ENCODE results near the gene DGAT2L6. TPM values are rescaled to one million over a fixed set of nuclear protein-coding genes. Genes with fewer than 3 reads are reported as not detected.
"Not testable (repeated sequence)": the region's sequence is repeated elsewhere in the genome, so short reads cannot be mapped to it uniquely, and the experiment has no call there.

The DGAT2L6 gene
- total and polyA plus RNA-seq, 2 experiments from 2014 or later = not detected

DNA sequence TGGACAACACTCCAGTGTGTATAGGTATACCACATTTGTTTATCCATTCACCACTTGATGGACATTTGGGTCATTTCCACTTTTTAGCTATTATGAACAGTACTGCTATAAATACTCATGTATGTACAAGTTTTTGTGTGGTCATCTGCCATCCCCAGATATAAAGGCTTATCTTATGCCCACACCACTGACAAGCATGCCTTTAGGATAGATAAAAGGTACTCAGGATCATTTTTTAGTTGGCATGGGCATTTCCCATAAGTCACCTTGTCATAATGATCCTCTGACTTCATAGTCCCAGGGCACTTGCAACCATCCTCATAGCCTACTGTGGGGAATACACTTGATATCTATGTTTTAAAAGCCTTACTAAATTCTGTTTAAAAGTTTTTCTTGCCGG, 63.5 kb downstream of the DGAT2L6 start:
- Histone ChIP-seq H4K20me1 (replicated peaks; ENCODE audit: insufficient read depth) (no peaks in the 10 kb centered on the region), H3K27me3 (ENCODE audit: insufficient read depth) (no peaks in the 10 kb centered on the region), H3K4me2 (no peak overlapping the region), H3K4me1 (ENCODE audit: insufficient read depth) (no peaks in the 10 kb centered on the region), H3K27ac (ENCODE audit: low read depth) (no peak overlapping the region), H3K9me2 (ENCODE audit: insufficient read depth) (no peaks in the 10 kb centered on the region), H2AFZ (no peak overlapping the region), H3F3A (replicated peaks; ENCODE audit: low read depth) (no peaks in the 10 kb centered on the region), H3K4me3 (no peak overlapping the region), H3K79me2 (replicated peaks; ENCODE audit: insufficient read depth) (no peaks in the 10 kb centered on the region), H3K36me3 (ENCODE audit: insufficient read depth) (no peaks in the 10 kb centered on the region)
- no peaks in the 10 kb centered on the region for H3K27me3 Mint-ChIP-seq (ENCODE audit: insufficient read depth, low read depth, poor library complexity)
- DNase-seq (ENCODE audit: low spot score) (no peak), ATAC-seq (no peak)
- H3K4me3 Mint-ChIP-seq = no peak overlapping the region
- H3K4me1 Mint-ChIP-seq = peaks cover 12% of the 10 kb centered on the region
- H3K27ac Mint-ChIP-seq = no peak overlapping the region
- H3K36me3 Mint-ChIP-seq (ENCODE audit: low read depth) = no peaks in the 10 kb centered on the region
- no peaks in the 10 kb centered on the region for H3K9me3 Mint-ChIP-seq
- TF ChIP-seq CREB1 (CRISPR knock-in tag; IDR thresholded peaks at IDR 0.05; ENCODE audit: low read depth) (no peak), STAT1 (IDR thresholded peaks at IDR 0.05; ENCODE audit: unreplicated experiment) (no peak), ZNF114 (CRISPR knock-in tag; IDR thresholded peaks at IDR 0.05) (no peak), EZH2phosphoT487 (IDR thresholded peaks at IDR 0.05; ENCODE audit: unreplicated experiment) (no peak)

DNA sequence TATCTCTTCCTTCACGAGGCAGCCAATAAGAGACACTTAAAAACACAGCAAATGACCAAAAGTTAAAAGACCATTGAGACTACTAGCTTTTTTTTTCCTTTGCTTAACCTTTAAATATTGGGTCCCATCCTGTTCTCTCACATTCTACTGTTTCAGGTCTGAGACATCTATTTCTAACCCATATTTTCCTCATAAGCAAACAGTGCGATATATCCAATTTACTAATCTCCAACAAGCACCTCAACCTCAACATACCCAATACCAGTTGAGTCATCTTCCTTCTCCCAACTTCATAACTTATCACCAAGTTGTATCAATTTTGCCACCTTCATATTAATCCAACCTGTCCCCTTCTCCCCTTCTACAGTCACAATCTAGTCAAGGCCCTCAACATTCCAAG, 64.2 kb downstream of the DGAT2L6 start:
- DNase-seq (ENCODE audit: low spot score) (no peak), ATAC-seq (no peak)
- Histone ChIP-seq H4K20me1 (replicated peaks; ENCODE audit: insufficient read depth) (no peaks in the 10 kb centered on the region), H3K9me2 (ENCODE audit: insufficient read depth) (no peaks in the 10 kb centered on the region), H3K79me2 (replicated peaks; ENCODE audit: insufficient read depth) (no peaks in the 10 kb centered on the region), H3K27me3 (ENCODE audit: insufficient read depth) (no peaks in the 10 kb centered on the region), H3K36me3 (ENCODE audit: insufficient read depth) (no peaks in the 10 kb centered on the region), H2AFZ (no peak overlapping the region), H3K4me2 (no peak overlapping the region), H3K4me3 (no peak overlapping the region), H3K27ac (ENCODE audit: low read depth) (no peak overlapping the region), H3K4me1 (ENCODE audit: insufficient read depth) (no peaks in the 10 kb centered on the region), H3F3A (replicated peaks; ENCODE audit: low read depth) (no peaks in the 10 kb centered on the region)
- TF ChIP-seq POLR2AphosphoS5 (IDR thresholded peaks at IDR 0.05; ENCODE audit: low read depth) (no peak), EZH2 (IDR thresholded peaks at IDR 0.05; ENCODE audit: low read depth, unreplicated experiment) (no peak), ZNF462 (CRISPR knock-in tag; IDR thresholded peaks at IDR 0.05) (no peak)
- H3K4me1 Mint-ChIP-seq = peaks cover 12% of the 10 kb centered on the region
- no peaks in the 10 kb centered on the region for H3K9me3 Mint-ChIP-seq
- H3K27ac Mint-ChIP-seq = no peak overlapping the region
- H3K4me3 Mint-ChIP-seq = no peak overlapping the region
- no peaks in the 10 kb centered on the region for H3K27me3 Mint-ChIP-seq (ENCODE audit: insufficient read depth, low read depth, poor library complexity)
- no peaks in the 10 kb centered on the region for H3K36me3 Mint-ChIP-seq (ENCODE audit: low read depth)

DNA sequence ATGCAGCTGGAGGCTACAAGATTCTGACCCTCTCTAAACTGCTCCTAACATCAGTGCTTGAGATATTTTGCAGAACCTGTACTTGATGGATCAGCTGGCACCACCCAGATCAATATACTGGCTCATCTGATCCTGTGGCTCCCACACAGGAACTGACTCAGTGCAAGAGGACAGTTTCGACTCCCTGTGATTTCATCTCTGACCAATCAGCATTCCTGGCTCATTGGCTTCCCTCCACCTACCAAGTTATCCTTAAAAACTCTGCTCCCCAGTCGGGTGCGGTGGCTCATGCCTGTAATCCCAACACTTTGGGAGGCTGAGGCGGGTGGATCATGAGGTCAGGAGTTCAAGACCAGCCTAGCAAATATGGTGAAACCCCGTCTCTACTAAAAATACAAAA, 66.3 kb downstream of the DGAT2L6 start:
- not testable (repeated sequence) for ATAC-seq; H3K9me2 ChIP-seq (ENCODE audit: insufficient read depth); H3K27ac ChIP-seq (ENCODE audit: low read depth); H3K9me3 Mint-ChIP-seq; H2AFZ ChIP-seq; H3K27me3 Mint-ChIP-seq (ENCODE audit: insufficient read depth, low read depth, poor library complexity); H3K79me2 ChIP-seq (replicated peaks; ENCODE audit: insufficient read depth); H3K27me3 ChIP-seq (ENCODE audit: insufficient read depth); H4K20me1 ChIP-seq (replicated peaks; ENCODE audit: insufficient read depth); DNase-seq (ENCODE audit: low spot score); H3K4me1 ChIP-seq (ENCODE audit: insufficient read depth); H3K27ac Mint-ChIP-seq; H3K4me3 Mint-ChIP-seq; H3K36me3 ChIP-seq (ENCODE audit: insufficient read depth); H3F3A ChIP-seq (replicated peaks; ENCODE audit: low read depth); H3K4me3 ChIP-seq; H3K4me2 ChIP-seq; H3K36me3 Mint-ChIP-seq (ENCODE audit: low read depth)
- H3K4me1 Mint-ChIP-seq = peaks cover 12% of the 10 kb centered on the region

All from GM23338 (cell line).